Measurements from ENCODE around the gene PTPRU.
"Not testable (repeated sequence)": the region's sequence is repeated elsewhere in the genome, so short reads cannot be mapped to it uniquely, and the experiment has no call there.

PTPRU gene

DNA sequence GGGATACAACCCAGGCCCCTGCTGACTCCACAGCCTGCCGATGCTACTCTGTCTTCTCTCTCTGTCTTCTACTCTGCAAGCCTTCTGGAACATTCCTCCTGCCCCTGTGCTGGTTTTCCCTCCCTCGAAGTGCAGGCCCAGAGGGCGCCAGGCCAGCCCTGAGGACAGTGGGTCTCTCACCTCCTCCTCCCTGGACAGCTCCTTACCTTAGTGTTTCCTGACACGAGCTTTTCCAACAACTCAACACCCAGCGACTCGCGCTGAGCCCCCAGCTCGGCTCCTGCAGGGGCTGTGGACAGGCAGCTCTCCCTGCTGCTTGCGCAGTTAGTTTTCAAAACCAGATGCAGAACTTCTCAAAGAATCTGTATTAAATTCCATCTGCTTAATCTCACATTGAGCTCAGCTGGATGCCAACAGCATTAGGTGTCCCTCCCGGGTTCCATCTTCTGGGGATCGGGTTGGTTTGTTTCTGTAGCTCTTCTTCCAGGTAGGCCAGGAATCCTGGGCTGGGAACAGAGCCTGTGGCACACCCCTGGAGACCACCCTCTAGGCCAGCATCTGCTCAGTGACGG lies 54.2 kb downstream of the PTPRU start:
- no peak for DNase-seq (ENCODE audit: low spot score)

DNA sequence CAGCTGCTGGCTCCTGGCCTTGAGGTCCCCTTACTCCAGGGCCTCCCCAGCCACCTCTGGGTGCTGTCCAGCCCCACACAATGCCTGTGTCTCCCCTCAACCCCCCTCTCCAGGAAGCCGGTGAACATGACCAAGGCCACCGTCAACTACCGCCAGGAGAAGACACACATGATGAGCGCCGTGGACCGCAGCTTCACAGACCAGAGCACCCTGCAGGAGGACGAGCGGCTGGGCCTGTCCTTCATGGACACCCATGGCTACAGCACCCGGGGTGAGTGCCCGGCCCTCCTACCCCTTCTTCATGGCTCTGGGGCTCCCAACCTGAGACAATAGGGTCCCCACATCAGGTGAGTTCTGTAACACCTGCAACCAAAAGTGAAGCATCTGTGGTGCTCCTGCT lies 55.4 kb downstream of the PTPRU start:
- no peak for DNase-seq (ENCODE audit: low spot score)

DNA sequence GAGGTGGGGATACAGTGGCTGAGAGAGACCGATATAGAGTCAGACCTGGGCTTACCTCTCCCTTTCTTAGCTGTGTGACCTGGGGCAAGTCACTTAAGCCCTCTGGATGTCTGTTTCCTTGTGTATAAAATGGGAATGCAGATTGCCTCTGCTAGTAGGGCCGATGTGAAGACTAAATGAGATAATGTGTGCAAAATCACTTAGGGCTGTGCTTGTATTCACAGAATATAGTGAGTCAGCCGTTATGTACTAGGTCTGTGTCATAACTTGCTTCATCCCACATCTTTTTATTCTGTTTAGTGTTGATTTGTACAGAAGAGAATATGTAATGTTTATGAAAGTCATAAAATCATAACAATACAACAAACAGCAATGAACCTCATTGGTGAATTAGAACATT lies 56.0 kb downstream of the PTPRU start:
- DNase-seq (ENCODE audit: low spot score), result no peak

DNA sequence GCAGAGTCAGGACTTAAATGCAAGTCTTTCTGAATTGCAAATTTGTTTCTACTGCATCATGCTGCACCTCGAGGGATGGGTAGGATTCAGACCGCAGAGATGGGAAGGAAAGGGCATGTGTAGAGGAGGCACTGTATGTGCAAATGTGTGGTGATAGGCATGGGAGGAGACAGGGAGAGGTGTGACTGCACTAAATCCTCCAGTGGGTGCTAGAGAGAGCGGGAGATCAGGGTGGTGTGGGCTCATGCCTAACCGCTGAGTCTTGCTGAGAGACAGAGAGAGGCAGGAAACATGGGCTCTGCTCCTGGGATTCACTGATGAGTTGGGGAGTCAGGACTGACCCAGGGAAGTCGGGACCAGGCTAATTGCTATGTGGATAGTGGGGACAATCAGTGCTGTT lies 61.1 kb downstream of the PTPRU start:
- DNase-seq (ENCODE audit: low spot score), result no peak

DNA sequence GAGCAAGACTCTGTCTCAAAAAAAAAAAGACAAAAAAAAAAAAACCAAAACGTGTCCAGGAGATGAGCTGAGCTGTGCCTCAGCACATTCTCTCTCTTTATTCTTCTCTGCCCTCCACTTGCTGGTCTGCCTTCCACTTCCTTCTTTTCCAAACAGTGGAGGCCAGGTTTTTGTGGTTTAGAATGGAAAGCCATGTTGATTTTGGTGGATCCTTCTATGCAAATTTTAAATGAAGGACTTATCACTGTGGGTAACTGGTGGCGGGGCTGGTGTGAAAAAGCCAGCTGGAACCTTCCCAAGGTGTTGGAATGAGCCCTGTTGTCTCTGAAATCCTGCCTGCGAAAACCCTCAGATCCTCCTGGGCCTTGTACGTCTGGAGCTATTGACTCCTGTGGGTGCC lies 61.9 kb downstream of the PTPRU start:
- DNase-seq (ENCODE audit: low spot score), result no peak

DNA sequence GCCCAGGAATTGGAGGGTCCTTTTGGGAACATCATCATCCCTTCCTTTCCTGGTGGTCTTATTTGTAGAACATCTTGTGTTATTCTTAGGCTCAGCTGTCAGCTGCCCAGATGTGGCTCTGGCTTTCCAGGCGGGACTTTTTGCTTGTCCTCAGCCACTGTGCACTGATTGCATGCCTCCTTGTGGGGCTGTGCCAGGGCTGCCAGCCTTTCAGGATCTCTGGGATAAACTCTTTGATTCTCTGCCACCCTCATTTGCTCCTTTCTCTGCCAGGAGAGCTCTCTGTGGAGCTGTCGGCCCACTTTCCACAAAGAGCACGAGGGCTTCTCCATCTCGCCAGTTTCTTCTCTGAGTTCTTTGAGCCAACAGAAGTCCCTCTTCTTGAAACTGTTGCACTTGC lies 63.1 kb downstream of the PTPRU start:
- DNase-seq (ENCODE audit: low spot score), result no peak

DNA sequence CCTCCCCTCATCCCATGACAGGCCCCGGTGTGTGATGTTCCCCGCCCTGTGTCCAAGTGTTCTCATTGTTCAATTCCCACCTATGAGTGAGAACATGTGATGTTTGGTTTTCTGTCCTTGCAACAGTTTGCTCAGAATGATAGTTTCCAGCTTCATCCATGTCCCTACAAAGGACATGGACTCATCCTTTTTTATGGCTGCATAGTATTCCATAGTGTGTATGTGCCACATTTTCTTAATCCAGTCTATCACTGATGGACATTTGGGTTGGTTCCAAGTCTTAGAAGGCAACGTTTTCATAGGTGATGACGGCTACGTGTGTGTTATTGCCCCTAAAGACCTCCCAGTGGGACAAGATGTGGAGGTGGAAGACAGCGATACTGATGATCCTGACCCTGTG lies 65.4 kb downstream of the PTPRU start:
- DNase-seq (ENCODE audit: low spot score), result not testable (repeated sequence)

DNA sequence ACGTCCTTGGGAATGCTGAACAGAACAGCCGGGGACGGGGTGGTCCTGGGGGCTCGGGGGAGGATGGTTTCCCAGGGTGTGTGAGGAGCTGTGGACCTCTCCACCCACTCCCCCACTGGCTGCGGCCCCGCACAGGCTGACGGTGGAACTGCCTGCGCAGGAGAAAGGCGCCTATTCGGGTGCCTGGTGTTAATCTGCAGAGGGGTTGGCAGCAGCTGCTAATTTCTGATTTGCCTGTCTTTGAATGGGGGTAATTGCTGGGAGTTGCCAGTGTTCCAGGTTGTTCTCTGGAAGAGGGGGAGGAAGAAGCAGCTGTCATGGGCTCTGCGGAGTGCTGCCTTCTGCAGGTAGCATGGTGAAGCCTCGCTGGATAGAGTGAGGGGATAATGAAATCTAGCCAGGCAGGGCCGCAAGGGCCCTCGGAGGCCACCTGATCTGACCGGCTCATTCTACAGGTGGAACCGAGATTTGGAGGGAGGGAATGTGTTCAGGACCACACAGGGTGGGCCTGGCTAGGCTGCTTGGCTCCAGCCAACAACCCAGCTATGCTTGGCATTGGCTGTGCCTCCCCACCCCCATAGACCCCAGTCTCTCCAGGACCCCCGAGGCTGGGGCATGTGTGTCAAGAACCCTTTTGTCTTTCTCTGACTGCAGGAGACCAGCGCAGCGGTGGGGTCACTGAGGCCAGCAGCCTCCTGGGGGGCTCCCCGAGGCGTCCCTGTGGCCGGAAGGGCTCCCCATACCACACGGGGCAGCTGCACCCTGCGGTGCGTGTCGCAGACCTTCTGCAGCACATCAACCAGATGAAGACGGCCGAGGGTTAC lies 67.1 kb downstream of the PTPRU start:
- DNase-seq (ENCODE audit: low spot score), result no peak

DNA sequence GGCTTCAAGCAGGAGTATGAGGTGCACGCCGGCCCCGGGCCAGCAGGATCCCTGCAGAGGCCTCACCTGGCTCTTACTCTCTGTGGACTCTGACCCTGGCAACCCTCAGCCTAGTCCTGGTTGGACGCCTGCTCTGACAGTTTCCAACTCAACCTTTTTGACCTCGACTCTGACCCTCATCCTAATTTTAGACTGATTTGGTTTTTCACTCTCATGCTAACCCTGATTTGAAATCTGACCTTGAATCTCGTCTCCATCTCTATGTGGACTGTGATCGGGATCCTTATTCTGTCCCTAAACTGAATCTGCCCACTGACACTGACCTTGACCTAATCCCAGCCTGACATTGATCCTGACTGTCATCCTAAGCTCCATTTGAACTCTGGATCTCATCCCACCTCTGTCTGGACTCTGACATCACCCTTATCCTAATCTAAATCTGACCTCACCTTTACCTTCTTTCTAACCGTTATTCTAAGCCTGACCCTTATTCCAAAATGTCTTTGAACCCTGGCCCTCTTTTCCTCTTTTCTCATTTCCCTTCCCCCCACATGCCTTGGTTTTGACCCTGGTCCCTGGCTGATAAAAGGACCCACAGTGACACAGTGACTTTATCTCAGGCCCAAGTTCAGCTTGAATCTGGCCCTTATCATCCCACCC lies 67.8 kb downstream of the PTPRU start:
- no peak for DNase-seq (ENCODE audit: low spot score)

DNA sequence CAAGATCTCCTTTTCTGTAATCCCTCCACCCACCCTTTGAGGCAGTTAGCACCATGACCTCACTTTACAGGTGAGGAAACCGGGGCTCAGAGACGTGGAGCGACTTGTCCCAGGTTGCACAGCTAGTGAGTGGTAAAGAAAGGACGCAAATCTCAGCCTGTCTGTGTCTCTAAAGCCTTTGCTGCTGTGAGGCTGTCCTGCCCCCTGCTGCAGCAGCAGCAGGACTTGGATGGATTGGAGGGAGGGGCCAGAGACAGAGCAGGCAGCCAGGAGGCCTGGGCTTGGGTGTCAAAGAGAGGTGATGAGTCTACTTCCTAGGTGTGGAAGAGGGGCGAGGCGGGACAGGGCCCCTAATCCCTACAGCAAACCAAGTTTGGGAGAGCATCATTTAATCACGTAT lies 69.6 kb downstream of the PTPRU start:
- no peak for DNase-seq (ENCODE audit: low spot score)

DNA sequence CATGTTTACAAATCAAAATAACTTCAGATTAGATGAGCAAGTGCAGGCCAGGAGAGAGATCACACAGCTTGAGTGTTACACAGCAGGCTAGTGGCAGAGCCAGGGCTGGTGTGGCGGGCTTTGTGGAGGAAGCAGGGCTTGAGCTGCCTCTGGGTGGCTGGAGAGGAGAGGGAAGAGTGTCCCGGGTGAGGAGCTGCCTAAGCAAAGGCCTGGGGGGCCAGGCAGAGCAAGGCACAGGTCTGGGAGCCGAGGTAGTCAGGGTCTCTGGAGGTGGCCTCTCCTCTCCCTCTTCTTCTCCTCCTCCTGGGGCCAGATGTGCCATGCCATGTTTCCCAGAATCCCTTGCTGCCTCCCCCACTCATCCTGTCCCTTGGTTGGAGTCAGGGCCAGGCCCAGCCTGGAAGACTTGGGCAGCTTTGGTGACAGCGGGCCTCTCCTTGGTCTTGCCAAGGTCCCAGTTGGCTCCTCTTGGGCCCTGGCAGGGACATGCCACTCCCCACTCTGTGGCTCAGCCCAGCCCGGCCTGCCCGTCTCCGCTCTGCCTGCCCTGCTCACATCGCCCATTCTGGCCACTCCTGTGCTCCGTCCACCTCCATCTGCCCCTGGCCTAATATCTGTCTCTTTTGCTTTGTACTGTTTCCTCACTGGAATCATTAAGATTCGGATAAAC lies 70.3 kb downstream of the PTPRU start:
- no peak for DNase-seq (ENCODE audit: low spot score)

DNA sequence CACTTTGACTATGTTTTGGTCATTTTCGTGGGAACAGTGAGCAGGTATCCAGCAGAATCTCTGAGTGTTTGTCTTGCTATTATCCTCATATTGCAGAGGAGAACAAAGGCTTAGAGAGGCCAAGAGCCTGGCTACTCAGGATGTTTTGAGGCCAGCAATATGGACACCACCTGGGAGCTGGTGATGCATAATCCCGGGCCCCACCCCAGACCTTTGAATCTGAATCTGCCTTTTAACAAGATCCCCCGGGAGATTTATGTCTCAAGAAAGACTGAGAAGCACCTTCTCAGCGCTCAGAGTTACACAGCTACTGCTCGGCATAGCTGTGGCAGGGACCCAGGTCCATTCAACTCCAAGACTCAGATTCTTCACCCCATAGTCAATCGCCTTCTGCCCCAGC lies 72.8 kb downstream of the PTPRU start:
- DNase-seq (ENCODE audit: low spot score), result no peak

DNA sequence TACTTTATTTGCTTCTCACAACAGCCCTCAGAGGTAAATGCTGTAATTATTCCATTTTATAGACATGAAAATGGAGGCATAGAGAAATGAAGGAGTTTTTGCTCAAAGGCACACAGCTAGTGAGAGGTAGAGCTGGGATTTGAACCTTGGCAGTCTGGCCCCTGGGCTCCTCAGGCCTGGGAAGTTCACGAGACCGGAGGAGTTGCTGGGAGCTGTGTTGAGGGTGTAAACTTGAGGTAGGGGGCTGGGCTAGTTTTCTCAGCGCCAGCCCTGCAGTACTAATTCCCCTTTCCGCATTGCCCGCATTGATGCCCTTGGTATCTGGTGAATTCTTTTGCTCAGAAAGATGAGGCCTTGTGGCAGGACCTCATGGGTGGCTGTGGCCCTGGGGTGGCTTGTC lies 73.3 kb downstream of the PTPRU start:
- no peak for DNase-seq (ENCODE audit: low spot score)

DNA sequence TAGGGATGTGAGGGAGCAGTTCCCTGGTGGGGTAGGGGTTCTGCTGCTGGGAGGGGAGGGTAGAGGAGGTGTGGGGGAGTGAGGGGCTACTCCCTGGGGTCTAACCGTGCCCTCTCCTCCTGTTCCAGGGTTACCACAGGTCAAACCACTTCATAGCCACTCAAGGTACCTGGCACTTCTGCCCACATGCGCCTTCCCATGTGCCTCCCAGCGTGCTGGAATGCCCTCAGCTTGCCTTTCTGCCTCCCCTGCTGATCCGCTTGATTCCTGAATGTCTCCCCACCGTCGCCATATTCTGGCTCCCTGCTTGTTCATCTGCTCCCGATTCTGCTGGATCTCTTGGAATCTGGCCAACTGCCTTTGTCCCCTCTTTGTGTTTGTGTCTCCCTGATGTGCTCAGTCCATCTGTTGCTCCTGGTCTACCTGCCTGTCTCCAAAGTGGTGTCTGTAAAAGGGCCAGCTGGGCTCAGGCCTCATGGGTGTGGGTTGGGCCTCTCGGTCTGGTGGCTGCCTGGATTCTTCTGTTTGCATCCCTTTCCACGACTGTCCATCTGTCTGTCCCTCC lies 74.4 kb downstream of the PTPRU start:
- DNase-seq (ENCODE audit: low spot score), result no peak

DNA sequence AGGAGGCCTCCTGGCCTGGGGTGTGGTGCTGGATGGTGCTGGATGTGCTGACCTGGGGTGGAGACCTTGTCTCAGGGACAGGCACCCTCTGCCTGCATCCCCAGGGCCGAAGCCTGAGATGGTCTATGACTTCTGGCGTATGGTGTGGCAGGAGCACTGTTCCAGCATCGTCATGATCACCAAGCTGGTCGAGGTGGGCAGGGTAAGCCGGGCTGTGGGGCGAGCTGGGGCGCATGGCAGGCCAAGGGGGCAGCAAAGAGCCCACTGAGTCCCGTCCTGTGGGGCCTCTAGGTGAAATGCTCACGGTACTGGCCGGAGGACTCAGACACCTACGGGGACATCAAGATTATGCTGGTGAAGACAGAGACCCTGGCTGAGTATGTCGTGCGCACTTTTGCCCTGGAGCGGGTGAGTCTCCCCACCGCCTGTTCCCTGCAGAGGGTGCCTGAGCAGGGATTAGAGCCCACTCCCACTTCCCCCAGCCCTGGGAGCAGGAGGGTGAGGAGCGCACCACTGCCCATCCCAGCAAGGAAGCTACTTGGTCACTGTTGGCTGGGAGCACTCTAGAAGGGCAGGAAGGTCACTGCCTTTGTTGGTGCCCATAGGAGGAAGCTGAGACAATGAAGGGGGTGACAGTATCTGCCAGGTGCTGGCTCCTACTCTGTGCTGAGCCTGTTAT lies 75.2 kb downstream of the PTPRU start:
- DNase-seq (ENCODE audit: low spot score), result no peak

DNA sequence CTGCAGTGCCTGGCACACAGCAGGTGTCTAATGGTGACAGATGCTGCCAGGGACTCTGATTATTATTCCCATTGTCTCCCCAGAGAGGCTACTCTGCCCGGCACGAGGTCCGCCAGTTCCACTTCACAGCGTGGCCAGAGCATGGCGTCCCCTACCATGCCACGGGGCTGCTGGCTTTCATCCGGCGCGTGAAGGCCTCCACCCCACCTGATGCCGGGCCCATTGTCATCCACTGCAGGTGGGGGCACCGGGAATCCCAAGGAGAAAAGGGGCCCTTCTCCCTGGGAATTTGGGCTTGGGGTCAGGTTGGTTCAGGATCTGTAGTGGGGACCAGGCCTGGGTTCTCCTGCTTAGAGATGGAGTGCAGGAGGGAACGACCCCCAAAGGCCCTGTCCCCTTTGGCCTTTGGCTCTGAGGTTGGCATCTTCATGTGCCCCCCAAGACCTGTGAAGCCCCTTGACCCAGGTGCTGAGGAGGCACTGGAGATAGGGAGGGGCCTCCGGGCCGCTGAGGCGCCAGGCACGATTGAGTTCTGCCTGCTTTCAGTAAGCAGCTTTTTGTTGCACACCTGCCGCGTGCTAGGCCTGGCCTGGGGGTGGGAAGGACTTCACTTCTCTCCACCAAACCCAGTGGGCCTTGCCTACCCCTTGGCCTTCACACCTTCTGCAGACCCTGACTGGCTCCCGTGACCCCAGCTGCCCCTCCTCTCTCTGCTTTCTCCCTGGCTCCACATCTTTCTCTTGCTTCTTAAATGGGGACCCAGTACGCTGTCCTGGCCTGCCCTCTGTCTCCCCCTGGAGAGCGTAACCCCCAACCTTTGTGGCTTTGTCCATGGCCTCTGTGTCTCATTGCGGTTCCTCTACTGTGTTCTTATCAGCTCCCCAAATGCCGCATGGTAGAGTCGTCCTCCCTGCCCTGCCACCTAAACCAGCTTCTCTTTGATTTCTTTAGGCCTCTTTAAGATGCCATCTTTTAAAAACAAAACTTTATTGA lies 76.4 kb downstream of the PTPRU start:
- no peak for DNase-seq (ENCODE audit: low spot score)

DNA sequence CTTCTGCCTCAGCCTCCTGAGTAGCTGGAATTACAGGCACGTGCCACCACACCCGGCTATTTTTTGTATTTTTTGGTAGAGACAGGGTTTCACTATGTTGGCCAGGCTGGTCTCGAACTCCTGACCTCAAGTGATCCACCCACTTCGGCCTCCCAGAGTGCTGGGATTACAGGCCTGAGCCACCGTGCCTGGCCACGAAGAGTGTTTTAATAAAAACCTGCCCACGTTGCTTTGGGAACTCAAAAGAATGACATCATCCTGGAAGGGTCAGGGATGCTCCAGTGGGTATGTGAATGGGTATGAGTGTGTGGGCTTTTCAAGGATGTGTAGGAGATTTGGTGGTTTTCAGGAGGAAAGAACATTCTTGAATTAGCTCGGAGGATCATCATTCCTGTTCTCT lies 78.4 kb downstream of the PTPRU start:
- not testable (repeated sequence) for DNase-seq (ENCODE audit: low spot score)

DNA sequence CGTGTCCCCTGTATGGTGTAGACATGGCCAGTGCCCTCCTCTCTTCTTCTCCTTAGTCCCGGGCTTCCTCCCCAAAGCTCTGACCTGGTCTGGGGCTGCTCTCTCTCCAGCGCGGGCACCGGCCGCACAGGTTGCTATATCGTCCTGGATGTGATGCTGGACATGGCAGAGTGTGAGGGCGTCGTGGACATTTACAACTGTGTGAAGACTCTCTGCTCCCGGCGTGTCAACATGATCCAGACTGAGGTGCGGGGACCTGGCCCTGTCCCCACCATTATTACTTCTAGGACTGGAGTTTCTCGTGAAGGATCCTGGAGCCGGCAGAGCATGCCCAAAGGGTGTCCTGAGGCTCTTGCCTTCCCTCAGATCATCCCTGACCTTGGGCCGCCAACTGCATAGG lies 78.9 kb downstream of the PTPRU start:
- DNase-seq (ENCODE audit: low spot score), result no peak

DNA sequence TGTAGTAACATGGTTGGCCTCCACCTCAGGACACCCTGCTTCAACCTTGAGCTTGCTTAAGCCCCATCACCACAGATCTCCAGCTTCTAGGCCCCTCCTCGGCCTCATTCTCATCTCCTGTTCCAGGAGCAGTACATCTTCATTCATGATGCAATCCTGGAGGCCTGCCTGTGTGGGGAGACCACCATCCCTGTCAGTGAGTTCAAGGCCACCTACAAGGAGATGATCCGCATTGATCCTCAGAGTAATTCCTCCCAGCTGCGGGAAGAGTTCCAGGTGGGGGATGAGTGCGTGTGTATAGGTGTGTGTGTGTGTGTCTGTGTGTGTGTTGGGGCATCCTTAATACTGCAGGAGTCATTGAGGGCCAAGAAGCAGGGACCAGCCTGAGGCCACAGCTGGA lies 79.6 kb downstream of the PTPRU start:
- no peak for DNase-seq (ENCODE audit: low spot score)

DNA sequence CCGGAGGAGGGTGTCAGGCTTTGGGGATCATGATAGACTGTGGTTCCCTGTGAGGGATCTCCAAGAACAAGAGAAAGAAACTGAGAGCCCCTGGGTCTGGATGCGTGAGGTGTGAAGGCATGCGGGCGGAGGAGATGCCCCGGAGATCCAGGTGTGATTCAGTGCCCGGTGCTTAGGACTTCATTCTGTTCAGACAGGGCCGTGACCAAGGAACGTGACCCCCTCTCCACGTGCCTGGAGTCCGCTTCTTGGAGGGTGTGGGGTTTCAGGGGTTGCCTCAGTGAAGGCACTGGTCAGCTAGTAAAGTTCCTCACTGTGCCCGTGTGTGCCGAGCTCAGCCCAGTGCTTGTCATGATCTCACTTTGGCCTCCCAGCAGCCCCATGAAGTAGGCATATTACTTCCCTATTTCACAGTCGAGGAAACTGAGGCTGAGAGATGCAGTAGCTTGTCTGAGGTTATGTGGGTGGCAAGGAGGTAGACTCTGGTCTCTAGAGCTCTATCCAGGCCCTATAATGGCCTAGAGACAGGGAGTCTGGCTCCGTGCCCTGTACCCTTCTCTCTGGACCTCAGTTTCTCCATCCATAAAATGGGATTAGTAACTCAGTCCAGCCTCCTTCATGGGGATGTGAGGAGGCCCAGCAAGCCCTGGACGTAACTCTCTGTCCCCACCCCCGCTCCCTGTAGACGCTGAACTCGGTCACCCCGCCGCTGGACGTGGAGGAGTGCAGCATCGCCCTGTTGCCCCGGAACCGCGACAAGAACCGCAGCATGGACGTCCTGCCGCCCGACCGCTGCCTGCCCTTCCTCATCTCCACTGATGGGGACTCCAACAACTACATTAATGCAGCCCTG lies 81.0 kb downstream of the PTPRU start:
- no peak for DNase-seq (ENCODE audit: low spot score)

Measured in AG08396 (cell line).